Colonic mucosa (tissue), 4 donors: ENCODE results near the gene HTT-AS. TPM values are rescaled to one million over a fixed set of nuclear protein-coding genes. Genes with fewer than 3 reads are reported as not detected.

ENCODE experiments used
- DNase-seq: peaks from one replicate; pipeline ENCODE4 v3.0.0-alpha.2; 2020
- H3K27ac ChIP-seq: fragments of 200-600 bp; one replicate; pipeline ENCODE4 v1.8.0; 2021
- H3K27me3 ChIP-seq: fragments of 200-600 bp; one replicate; pipeline ENCODE4 v1.8.0; 2021
- H3K36me3 ChIP-seq: fragments of 200-600 bp; one replicate; pipeline ENCODE4 v1.8.0; 2021
- H3K4me1 ChIP-seq: fragments of 200-600 bp; one replicate; pipeline ENCODE4 v1.8.0; 2021; ENCODE audit warnings: mild to moderate bottlenecking
- H3K4me3 ChIP-seq: fragments of 200-600 bp; one replicate; pipeline ENCODE4 v1.8.0; 2021
- H3K9ac ChIP-seq, 2 donors: one replicate each; pipeline ENCODE4 v1.7.0; 2013; ENCODE audit warnings: control low read depth in 2 of 2, low read depth in 2 of 2, low read length in 2 of 2
- H3K9me3 ChIP-seq: fragments of 200-600 bp; one replicate; pipeline ENCODE4 v1.8.0; 2021
- intact Hi-C: fragments of 100-400 bp; cut with DNase I; formaldehyde crosslinking; loops from one replicate; pipeline ENCODE4 v1.14.1; 2022
- total RNA-seq, 2 donors: library from RNA; stranded (reverse); fragmentation: NEBNext Ultra II Directional in 1 of 2; extraction: Animal tissue kit (Norgen Biotek cat#: 25700) in 1 of 2; gene quantifications; one replicate each; pipeline ENCODE4 v1.2.1, GENCODE V29; 2021
- TF ChIP-seq, protein P1 (sequence below): fragments of 200-600 bp; IDR thresholded peaks from one replicate; pipeline ENCODE4 v1.8.0; 2022; ENCODE audit warnings: antibody characterized with exemption, mild to moderate bottlenecking
- donor health status: healthy.
- donor health status: DM: no; HTN: no; CAD: no.
- donor health status: DM: no; HTN: no; CAD: no.

HTT-AS gene
- total RNA-seq, 2 donors from 2014 or later: not detected

DNA sequence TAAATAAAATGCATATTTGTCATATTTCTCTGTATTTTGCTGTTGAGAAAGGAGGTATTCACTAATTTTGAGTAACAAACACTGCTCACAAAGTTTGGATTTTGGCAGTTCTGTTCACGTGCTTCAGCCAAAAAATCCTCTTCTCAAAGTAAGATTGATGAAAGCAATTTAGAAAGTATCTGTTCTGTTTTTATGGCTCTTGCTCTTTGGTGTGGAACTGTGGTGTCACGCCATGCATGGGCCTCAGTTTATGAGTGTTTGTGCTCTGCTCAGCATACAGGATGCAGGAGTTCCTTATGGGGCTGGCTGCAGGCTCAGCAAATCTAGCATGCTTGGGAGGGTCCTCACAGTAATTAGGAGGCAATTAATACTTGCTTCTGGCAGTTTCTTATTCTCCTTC, 3.5 kb upstream of the HTT-AS start:
- DNase-seq: no peak
- H3K9me3 ChIP-seq: no peaks in the 10 kb centered on the region
- no peaks in the 10 kb centered on the region for H3K36me3 ChIP-seq
- no peak overlapping the region for H3K27ac ChIP-seq
- TF ChIP-seq, protein P1, sequence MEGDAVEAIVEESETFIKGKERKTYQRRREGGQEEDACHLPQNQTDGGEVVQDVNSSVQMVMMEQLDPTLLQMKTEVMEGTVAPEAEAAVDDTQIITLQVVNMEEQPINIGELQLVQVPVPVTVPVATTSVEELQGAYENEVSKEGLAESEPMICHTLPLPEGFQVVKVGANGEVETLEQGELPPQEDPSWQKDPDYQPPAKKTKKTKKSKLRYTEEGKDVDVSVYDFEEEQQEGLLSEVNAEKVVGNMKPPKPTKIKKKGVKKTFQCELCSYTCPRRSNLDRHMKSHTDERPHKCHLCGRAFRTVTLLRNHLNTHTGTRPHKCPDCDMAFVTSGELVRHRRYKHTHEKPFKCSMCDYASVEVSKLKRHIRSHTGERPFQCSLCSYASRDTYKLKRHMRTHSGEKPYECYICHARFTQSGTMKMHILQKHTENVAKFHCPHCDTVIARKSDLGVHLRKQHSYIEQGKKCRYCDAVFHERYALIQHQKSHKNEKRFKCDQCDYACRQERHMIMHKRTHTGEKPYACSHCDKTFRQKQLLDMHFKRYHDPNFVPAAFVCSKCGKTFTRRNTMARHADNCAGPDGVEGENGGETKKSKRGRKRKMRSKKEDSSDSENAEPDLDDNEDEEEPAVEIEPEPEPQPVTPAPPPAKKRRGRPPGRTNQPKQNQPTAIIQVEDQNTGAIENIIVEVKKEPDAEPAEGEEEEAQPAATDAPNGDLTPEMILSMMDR: no peak
- H3K4me1 ChIP-seq: peaks cover 11% of the 10 kb centered on the region
- H3K9ac ChIP-seq: no peak overlapping the region
- H3K27me3 ChIP-seq: no peaks in the 10 kb centered on the region
- no peak overlapping the region for H3K4me3 ChIP-seq
- intact Hi-C loops: no loop called here

DNA sequence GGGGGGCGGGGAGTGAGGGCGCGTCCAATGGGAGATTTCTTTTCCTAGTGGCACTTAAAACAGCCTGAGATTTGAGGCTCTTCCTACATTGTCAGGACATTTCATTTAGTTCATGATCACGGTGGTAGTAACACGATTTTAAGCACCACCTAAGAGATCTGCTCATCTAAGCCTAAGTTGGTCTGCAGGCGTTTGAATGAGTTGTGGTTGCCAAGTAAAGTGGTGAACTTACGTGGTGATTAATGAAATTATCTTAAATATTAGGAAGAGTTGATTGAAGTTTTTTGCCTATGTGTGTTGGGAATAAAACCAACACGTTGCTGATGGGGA, 1.3 kb upstream of the HTT-AS start:
- Histone ChIP-seq H3K4me3 (peak overlapping the region; percentile 70), H3K4me1 (peaks cover 11% of the 10 kb centered on the region), H3K9me3 (no peaks in the 10 kb centered on the region), H3K36me3 (no peaks in the 10 kb centered on the region), H3K27me3 (no peaks in the 10 kb centered on the region), H3K9ac (peak overlapping the region in 1 of 2 donors; percentile 97), H3K27ac (peak overlapping the region; percentile 63)
- TF ChIP-seq, protein P1: no peak
- intact Hi-C loops: no loop called here
- DNase-seq: no peak

DNA sequence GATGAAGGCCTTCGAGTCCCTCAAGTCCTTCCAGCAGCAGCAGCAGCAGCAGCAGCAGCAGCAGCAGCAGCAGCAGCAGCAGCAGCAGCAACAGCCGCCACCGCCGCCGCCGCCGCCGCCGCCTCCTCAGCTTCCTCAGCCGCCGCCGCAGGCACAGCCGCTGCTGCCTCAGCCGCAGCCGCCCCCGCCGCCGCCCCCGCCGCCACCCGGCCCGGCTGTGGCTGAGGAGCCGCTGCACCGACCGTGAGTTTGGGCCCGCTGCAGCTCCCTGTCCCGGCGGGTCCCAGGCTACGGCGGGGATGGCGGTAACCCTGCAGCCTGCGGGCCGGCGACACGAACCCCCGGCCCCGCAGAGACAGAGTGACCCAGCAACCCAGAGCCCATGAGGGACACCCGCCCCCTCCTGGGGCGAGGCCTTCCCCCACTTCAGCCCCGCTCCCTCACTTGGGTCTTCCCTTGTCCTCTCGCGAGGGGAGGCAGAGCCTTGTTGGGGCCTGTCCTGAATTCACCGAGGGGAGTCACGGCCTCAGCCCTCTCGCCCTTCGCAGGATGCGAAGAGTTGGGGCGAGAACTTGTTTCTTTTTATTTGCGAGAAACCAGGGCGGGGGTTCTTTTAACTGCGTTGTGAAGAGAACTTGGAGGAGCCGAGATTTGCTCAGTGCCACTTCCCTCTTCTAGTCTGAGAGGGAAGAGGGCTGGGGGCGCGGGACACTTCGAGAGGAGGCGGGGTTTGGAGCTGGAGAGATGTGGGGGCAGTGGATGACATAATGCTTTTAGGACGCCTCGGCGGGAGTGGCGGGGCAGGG, 711 bp upstream of the HTT-AS start:
- peaks cover 11% of the 10 kb centered on the region for H3K4me1 ChIP-seq
- no peaks in the 10 kb centered on the region for H3K27me3 ChIP-seq
- TF ChIP-seq, protein P1: no peak
- H3K36me3 ChIP-seq: no peaks in the 10 kb centered on the region
- H3K4me3 ChIP-seq: peak overlapping the region; percentile 70
- no peaks in the 10 kb centered on the region for H3K9me3 ChIP-seq
- peak overlapping the region; percentile 63 for H3K27ac ChIP-seq
- H3K9ac ChIP-seq: peak overlapping the region; percentile 95 to 97
- intact Hi-C loops: no loop called here
- peak; percentile 70 for DNase-seq

DNA sequence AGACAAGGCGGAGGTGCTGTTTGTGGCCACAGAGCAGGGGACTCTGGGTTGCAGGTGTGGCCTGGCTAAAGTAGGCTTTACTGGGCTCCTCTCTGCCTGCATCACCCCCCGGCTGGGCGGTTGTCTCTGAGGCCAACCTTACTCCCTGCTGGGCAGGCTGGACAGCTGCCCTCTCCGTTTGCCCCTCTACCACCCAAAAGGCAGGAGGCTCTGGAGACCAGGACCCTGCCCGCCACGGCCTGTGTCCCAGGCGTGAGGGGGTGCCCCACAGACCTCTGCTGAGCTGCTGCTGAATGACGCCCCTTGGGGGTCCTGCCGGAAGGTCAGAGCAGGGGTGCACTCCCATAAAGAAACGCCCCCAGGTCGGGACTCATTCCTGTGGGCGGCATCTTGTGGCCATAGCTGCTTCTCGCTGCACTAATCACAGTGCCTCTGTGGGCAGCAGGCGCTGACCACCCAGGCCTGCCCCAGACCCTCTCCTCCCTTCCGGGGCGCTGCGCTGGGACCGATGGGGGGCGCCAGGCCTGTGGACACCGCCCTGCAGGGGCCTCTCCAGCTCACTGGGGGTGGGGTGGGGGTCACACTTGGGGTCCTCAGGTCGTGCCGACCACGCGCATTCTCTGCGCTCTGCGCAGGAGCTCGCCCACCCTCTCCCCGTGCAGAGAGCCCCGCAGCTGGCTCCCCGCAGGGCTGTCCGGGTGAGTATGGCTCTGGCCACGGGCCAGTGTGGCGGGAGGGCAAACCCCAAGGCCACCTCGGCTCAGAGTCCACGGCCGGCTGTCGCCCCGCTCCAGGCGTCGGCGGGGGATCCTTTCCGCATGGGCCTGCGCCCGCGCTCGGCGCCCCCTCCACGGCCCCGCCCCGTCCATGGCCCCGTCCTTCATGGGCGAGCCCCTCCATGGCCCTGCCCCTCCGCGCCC, 920 bp downstream of the HTT-AS start:
- Histone ChIP-seq H3K9ac (peak overlapping the region; percentile 77 to 84), H3K4me3 (peak overlapping the region; percentile 73), H3K27ac (no peak overlapping the region), H3K36me3 (no peaks in the 10 kb centered on the region), H3K4me1 (peaks cover 11% of the 10 kb centered on the region), H3K27me3 (no peaks in the 10 kb centered on the region), H3K9me3 (no peaks in the 10 kb centered on the region)
- DNase-seq: peak; percentile 23
- intact Hi-C loops: no loop called here
- TF ChIP-seq, protein P1: no peak

DNA sequence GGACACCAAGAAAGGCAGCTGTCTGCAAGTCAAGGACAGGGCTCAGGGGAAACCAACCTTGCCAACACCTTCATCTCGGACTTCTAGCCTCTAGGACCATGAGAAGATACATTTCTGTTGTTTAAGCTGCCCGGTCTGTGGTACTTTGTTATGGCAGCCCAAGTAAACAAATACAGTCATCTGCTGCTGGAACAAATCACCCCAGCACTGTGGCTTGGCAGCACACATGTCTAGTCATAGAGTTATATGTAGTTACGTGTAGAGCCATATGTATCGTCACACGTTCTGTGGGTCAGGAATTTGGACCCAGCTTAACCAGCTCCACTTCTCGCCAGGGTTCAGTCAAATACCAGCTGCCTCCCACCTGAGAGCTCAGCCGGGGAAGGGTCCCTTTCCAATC, 2.5 kb downstream of the HTT-AS start:
- intact Hi-C loops: no loop called here

More for the DNA sequence above, 2.5 kb downstream of the HTT-AS start:
- Histone ChIP-seq H3K27me3 (no peaks in the 10 kb centered on the region), H3K4me1 (peaks cover 11% of the 10 kb centered on the region), H3K9me3 (no peaks in the 10 kb centered on the region), H3K9ac (no peak overlapping the region), H3K4me3 (no peak overlapping the region), H3K36me3 (no peaks in the 10 kb centered on the region), H3K27ac (no peak overlapping the region)
- no peak for DNase-seq
- TF ChIP-seq, protein P1: no peak
